GM12892 (cell line): ENCODE measurements around the gene THADA.

ENCODE experiments used
- DNase-seq: peaks from one replicate; pipeline ENCODE4 v3.0.0; 2011; ENCODE audit not compliant: insufficient read length
- FAIRE-seq: peaks from 2 replicates; lab custom pipeline; 2011; peaks lifted over from hg19 to GRCh38; lab: Jason Lieb, UNC
- POLR2A ChIP-seq: IDR thresholded peaks from 2 replicates; pipeline ENCODE4 v1.6.1; 2011; ENCODE audit warnings: low read depth, low read length, control low read depth
- POLR2AphosphoS5 ChIP-seq: IDR thresholded peaks from 2 replicates; pipeline ENCODE4 v1.6.1; 2011; ENCODE audit warnings: low read depth, low read length, control low read depth
- TAF1 ChIP-seq: IDR thresholded peaks from 2 replicates; pipeline ENCODE4 v1.6.1; 2011; ENCODE audit warnings: low read depth, mild to moderate bottlenecking, control low read depth, low read length, borderline replicate concordance

The THADA gene

DNA sequence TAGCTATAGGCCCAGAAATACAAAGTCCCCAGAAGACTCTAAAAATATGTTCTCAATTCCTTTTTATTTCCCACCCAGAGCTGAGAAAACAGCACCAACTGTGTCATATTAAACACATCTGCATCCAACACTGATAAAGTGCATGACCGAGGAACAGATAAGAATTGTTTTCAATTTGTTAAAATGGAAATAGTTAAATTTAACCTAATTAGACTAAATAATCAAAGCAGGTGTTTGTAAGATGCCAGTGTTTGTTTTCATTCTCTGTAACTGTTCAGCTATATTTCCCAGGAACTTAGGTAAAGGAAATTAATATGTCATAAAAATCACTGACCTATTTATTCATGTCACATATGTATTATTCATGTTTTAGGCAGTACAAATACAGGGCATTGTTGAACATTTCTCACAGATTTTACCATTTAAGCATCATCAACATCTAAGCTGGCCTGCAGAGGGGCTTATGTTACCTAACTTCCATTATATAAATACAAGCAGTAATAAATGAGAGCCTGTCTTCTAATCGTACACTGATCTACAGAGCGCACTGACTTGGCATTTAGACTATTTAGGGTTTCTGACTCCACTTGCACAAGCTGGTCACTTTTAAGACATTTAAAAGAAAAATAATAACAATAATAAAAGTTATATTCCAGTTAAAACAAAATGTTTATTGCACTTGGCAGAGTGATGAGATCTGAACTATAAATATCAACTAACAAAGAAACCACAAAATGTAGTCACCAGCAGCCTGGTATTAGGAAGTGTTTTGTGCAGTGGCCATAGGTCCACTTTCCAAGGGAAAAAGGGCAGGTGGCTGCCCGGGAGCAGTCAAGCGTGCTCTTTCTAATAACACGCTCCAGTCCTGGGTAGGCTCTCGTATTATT lies 282.8 kb downstream of the THADA start:
- TF ChIP-seq POLR2AphosphoS5 (no peak), TAF1 (no peak), POLR2A (no peak)
- no peak for FAIRE-seq

DNA sequence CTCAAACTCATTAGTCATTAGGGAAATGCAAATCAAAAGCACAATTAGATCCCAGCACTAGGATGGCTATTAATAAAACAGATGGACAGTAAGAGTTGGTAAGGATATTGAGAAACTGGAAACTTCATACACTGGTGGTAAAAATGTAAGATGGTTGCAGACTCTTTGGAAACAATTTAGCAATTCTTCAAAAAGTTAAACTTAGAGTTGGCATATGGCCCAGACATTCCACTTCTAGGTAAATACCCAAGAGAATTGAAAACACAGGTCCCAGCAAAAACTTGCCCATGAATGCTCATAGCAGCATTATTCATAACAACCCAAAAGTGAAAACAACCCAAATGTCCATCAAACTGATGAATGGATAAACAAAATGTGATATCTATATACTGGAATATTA lies 284.6 kb downstream of the THADA start:
- no peak for DNase-seq
- FAIRE-seq, result no peak
- TF ChIP-seq POLR2A (no peak), TAF1 (no peak), POLR2AphosphoS5 (no peak)

More for the DNA sequence above, 282.8 kb downstream of the THADA start:
- DNase-seq, result no peak

DNA sequence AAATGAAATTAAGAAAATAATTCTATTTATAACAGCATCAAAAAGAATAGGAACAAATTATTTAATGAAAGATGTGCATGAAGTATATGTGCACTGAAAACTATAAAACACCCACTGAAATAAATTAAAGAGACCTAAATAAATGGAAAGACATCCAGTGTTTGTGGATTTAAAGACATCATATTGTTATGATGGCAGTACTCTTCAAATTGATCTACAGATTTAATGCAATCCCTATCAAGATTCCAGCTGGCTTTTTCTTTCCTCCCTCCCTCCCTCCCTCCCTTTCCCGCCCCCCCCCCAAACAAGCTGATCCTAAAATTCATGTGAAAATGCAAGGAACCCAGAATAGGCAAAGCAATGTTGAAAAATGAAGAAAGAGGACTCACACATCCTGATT lies 285.9 kb downstream of the THADA start:
- TF ChIP-seq POLR2AphosphoS5 (no peak), TAF1 (no peak), POLR2A (no peak)
- DNase-seq (no peak), FAIRE-seq (no peak)

DNA sequence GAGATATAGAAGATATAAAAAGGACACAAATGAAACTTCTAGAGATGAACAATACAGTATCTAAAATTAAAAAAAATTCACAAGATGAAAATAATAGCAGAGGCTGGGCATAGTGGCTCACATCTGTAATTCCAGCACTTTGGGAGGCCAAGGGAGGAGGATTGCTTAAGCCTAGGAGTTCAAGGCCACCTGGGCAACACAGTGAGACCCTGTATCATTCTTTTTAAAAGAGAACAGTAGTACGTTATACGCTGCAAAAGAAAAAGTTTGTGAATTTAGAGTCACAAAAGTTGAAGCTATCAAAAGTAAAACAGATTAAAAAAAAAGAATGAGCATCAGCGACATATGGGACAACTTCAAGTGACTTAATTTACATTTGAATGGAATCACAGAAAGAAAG lies 287.9 kb downstream of the THADA start:
- FAIRE-seq (no peak), DNase-seq (no peak)
- TF ChIP-seq POLR2AphosphoS5, result no peak

DNA sequence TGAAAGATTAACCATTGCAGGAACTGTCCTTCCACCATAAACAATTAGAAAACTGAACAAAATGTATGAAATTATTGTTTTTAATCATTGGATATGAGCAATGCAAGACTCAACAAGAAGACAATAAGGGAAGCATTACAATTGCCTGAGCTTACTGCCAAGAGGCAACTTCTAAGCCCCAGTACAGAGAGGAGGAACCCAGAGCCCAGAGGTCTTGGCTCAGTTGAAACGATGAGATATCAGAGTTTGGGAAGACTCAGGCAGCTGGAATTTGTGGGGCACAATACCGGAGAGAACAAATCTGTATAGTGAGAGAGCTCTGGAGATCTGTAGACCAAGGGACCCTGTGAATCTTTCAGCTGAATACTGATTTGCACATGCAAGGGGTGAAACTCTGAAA lies 288.8 kb downstream of the THADA start:
- TF ChIP-seq TAF1, result no peak
- no peak for TF ChIP-seq POLR2AphosphoS5
- no peak for TF ChIP-seq POLR2A
- FAIRE-seq (no peak), DNase-seq (no peak)

DNA sequence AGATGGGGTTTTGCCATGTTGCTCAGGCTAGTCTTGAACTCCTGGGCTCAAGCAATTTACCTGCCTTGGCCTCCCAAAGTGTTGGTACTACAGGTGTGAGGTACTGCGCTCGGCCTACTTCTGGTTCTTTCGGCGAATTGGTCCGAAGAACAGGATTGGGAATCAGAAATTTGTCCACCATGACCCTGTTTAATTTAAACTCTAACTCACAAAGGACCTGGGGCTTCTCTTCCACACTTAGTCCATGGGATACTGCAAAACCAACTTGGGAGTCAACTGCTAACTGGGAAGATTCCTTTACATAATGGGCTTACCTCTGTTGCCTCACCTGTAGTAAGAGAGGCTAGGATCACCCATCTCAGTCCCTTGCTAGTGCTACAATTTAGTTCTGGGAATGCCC lies 289.6 kb downstream of the THADA start:
- FAIRE-seq (no peak), DNase-seq (no peak)
- TF ChIP-seq TAF1, result no peak
- no peak for TF ChIP-seq POLR2A
- TF ChIP-seq POLR2AphosphoS5, result no peak

DNA sequence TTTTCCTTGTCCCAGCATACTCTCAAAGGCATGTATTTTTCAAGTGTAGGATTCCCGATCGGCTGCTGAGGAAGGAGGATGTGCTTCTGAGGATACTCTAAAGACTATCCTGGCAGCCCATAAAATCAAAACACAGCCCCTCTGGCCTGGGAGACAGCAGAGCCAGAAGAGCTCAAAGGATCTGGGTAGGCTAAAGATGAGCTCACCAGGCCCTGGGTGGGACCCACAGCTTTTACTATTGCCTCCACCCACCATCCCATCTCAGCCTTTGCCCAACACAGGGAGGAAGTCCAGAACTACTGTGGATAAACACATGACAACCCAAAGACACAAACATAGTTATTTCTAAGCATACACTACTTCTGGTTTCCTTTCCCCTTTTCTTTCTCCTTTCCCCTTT lies 290.3 kb downstream of the THADA start:
- DNase-seq, result no peak
- TF ChIP-seq POLR2AphosphoS5, result no peak
- TF ChIP-seq TAF1, result no peak
- no peak for TF ChIP-seq POLR2A
- no peak for FAIRE-seq

DNA sequence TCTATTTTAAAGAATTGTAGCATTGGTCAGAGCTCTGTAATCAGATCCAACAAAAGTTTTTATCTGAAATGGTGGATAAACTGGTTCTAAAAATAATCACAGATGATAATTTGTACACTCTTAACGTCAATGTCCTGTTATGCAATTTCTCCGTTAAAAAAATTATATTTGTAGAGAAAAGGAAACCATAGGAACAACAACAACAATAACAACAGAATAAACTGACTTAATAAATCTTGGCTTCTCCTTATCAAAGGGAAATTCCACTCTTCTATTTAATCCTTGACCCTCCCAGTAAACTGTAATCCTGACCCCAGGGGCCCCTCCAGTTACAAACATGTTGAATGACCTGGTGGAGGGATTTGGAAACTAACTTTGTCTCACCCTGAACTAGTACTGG lies 290.8 kb downstream of the THADA start:
- TF ChIP-seq POLR2A, result no peak
- no peak for FAIRE-seq
- no peak for DNase-seq

DNA sequence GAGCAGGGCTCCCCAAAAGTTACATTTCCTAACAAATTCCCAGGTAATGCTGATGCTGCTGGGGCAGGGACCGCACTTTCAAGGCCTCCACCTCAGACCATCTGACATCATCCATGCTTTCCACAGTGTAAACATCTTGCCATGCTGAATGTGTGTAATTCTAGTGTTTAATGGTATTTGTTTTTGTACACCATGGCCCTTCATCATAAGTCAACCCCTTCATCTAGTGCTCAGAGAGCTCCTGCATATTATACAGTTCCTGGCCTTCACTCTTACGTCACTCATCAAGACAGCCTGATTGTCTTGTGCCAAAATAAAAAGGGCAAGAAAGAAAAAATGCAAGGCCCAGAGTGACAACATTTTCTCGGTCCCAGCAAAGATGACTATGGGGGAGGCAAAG lies 291.9 kb downstream of the THADA start:
- DNase-seq, result no peak
- no peak for TF ChIP-seq TAF1
- TF ChIP-seq POLR2AphosphoS5, result no peak
- TF ChIP-seq POLR2A, result no peak
- FAIRE-seq, result no peak

DNA sequence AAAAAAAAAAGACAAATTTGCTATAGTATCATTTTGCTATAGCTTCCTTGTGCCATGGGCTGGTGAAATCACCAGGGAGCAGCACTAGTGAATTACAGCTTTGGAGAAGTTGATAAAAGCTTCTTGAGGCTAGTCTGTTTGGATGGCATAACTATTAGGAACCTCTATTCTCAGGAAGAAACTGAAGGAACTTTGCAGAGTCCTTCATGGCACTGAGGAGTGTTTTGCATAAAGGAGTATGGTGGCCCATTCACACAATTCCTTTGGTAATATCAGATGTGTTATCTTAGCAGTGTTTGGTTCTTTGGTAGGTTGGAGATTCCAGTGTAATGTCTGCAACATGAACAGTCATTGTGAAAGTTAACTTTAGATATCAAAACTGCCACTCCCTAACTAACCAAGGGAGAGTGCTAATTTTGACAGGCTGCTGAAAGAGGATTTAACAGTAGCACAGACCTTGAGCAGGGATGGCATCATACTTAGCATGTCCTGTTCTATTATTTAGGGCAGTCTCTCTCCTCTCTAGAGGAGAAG lies 292.8 kb downstream of the THADA start:
- FAIRE-seq (no peak), DNase-seq (no peak)
- TF ChIP-seq TAF1, result no peak
- TF ChIP-seq POLR2AphosphoS5, result no peak
- no peak for TF ChIP-seq POLR2A

DNA sequence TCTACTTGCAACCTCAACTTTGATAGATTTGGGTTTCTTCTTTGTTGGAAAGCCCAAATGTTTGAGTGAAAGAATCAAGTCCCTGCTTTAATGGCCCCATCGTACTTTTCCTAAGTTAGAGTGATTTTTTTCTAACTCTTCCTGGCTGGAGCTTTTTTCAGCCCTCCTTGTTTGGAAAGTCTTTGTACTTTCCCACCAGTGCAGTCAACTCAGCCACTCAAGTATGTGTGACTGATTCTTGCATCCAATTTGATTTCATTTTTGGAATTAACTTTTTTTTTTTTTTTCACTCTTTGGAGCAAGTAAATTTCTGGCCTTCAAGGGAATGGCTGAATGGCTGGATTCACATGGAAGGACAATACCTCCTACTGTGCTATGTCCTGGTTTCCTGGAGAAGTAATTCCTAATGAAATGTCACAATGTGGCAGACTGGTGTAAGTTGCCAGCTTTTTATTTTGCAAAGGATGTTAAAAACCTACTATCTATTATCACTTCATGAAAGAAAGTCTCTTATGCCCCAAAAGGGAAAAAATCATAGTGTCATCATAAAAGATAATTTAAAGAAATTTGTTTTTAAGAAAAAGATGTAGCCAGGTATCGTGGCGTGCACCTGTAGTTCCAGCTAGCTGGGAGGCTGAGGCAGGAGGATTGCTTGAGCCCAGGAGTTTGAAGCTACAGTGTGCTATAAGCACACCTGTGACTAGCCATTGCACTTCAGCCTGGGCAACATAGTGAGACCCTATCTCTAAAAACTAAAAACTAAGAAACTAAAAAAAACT lies 293.5 kb downstream of the THADA start:
- TF ChIP-seq POLR2AphosphoS5, result no peak
- no peak for TF ChIP-seq POLR2A
- TF ChIP-seq TAF1, result no peak
- no peak for FAIRE-seq

DNA sequence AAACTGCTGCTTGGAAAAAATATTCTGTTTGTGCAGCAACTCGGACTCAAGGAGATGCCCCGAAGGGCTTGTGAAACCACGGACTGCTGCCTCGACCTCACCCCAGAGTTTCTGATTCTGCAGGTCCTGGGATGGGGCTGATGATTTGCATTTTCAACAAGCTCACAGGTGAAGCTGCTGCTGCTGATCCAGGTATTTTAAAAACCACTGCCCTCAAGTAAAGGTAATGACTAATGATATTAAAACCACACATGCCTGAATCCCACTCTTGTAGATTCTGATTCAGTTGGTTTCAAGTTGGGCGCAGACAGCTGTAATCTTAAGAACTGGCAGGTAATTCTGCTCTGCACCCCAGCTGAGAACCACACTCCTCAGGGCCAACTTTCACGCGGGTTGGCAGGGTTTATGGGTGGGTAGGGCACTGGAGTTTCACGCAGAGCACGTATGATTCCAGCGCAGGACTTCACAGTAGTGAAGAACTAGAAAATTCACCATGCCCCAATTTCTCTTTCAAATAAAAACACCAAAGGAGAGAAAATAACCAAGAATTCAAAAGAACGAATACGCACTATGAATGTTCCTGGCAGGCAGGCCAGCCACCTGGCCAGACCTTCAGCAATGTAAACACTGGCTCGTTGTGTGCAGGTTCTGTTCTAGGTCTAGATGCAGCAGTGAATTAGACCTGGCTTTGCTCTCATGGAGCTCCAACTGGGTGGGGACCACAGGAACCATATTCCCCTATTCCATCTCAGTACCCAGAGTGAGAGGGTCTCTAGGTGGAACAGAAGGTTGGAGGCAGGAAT lies 294.9 kb downstream of the THADA start:
- FAIRE-seq (no peak), DNase-seq (no peak)
- TF ChIP-seq TAF1 (no peak), POLR2A (no peak), POLR2AphosphoS5 (no peak)

More for the DNA sequence above, 293.5 kb downstream of the THADA start:
- DNase-seq, result no peak
